CD4-positive, alpha-beta memory T cell (primary cell): ENCODE measurements around the gene CDC27. TPM values are rescaled to one million over a fixed set of nuclear protein-coding genes. Genes with fewer than 3 reads are reported as not detected.
A peak's percentile ranks its signal among the peaks of the same experiment; 100 is the strongest.

Experiments used
- CTCF ChIA-PET: fragments of 350-600 bp; sonication (Branson Sonifier 250); formaldehyde crosslinking; loops from one replicate; lab custom pipeline; 2021; ENCODE audit warnings: inconsistent platforms; ENCODE audit not compliant: partially characterized antibody; lab: Charles Lee
- POLR2A ChIA-PET: fragments of 350-600 bp; sonication (Branson Sonifier 250); formaldehyde crosslinking; loops from one replicate; lab custom pipeline; 2021; ENCODE audit not compliant: partially characterized antibody; lab: Charles Lee
- DNase-seq, 5 donors: peaks; one replicate each; pipeline versions ENCODE4 v3.0.0 to v3.0.0-alpha.2; 2020 to 2022; ENCODE audit warnings: mixed read lengths in 1 of 5
- H3K27ac ChIP-seq: one replicate; pipeline ENCODE4 v1.7.0; 2013; ENCODE audit warnings: low read depth, low read length
- H3K27me3 ChIP-seq: 2 replicates; pipeline ENCODE4 v1.7.0; 2013; ENCODE audit warnings: mild to moderate bottlenecking, low read length, moderate library complexity; ENCODE audit not compliant: insufficient read depth
- H3K36me3 ChIP-seq: 2 replicates; pipeline ENCODE4 v1.7.0; 2013; ENCODE audit warnings: mild to moderate bottlenecking, low read length, moderate library complexity; ENCODE audit not compliant: insufficient read depth
- H3K4me1 ChIP-seq: 2 replicates; pipeline ENCODE4 v1.7.0; 2013; ENCODE audit warnings: mild to moderate bottlenecking, low read length, moderate library complexity; ENCODE audit not compliant: insufficient read depth
- H3K4me3 ChIP-seq, 2 donors: one replicate each; pipeline ENCODE4 v1.7.0; 2013; ENCODE audit warnings: low read length in 2 of 2, mild to moderate bottlenecking in 1 of 2
- H3K9me3 ChIP-seq, 2 donors: one replicate each; pipeline ENCODE4 v1.7.0; 2013; ENCODE audit warnings: low read length in 2 of 2, control low read depth in 1 of 2; ENCODE audit not compliant: control insufficient read depth in 1 of 2
- H3K27ac Mint-ChIP-seq, 7 donors: one replicate each; pipeline ENCODE4 v1.8.0; 2020 to 2021; ENCODE audit warnings: mixed read lengths in 7 of 7, mild to moderate bottlenecking in 6 of 7, inconsistent platforms in 3 of 7, moderate library complexity in 3 of 7
- H3K27me3 Mint-ChIP-seq, 2 donors: one replicate each; pipeline ENCODE4 v1.8.0; 2020 to 2021; ENCODE audit warnings: mixed read lengths in 2 of 2
- H3K36me3 Mint-ChIP-seq, 2 donors: one replicate each; pipeline ENCODE4 v1.8.0; 2020 to 2021; ENCODE audit warnings: mixed read lengths in 2 of 2, inconsistent platforms in 1 of 2, mild to moderate bottlenecking in 1 of 2
- H3K4me1 Mint-ChIP-seq, 4 donors: one replicate each; pipeline ENCODE4 v1.8.0; 2020 to 2021; ENCODE audit warnings: mixed read lengths in 4 of 4, mild to moderate bottlenecking in 1 of 4
- H3K4me3 Mint-ChIP-seq, 8 donors: one replicate each; pipeline ENCODE4 v1.8.0; 2020 to 2021; ENCODE audit warnings: mixed read lengths in 8 of 8, mild to moderate bottlenecking in 7 of 8, moderate library complexity in 6 of 8, inconsistent platforms in 3 of 8
- H3K9me3 Mint-ChIP-seq, 8 donors: one replicate each; pipeline ENCODE4 v1.8.0; 2020 to 2021; ENCODE audit warnings: mixed read lengths in 8 of 8, mild to moderate bottlenecking in 5 of 8, inconsistent platforms in 3 of 8, moderate library complexity in 1 of 8
- intact Hi-C: fragments of 100-400 bp; cut with micrococcal nuclease; formaldehyde crosslinking; loops from one replicate; pipeline ENCODE4 v1.15.1; 2023
- polyA plus RNA-seq, 2 donors: library from polyadenylated mRNA; unstranded; fragments of 300-500 nt; fragmentation: Illumina TruSeq; gene quantifications; one replicate each; pipeline ENCODE4 v1.2.3, GENCODE V29; 2021
- total RNA-seq, 2 experiments: library from RNA; stranded (reverse); gene quantifications; one replicate each; pipeline ENCODE4 v1.2.3, GENCODE V29; 2021

The CDC27 gene
- total and polyA plus RNA-seq, 4 experiments from 2014 or later = 60.2 to 104 (median 68.8) TPM

DNA sequence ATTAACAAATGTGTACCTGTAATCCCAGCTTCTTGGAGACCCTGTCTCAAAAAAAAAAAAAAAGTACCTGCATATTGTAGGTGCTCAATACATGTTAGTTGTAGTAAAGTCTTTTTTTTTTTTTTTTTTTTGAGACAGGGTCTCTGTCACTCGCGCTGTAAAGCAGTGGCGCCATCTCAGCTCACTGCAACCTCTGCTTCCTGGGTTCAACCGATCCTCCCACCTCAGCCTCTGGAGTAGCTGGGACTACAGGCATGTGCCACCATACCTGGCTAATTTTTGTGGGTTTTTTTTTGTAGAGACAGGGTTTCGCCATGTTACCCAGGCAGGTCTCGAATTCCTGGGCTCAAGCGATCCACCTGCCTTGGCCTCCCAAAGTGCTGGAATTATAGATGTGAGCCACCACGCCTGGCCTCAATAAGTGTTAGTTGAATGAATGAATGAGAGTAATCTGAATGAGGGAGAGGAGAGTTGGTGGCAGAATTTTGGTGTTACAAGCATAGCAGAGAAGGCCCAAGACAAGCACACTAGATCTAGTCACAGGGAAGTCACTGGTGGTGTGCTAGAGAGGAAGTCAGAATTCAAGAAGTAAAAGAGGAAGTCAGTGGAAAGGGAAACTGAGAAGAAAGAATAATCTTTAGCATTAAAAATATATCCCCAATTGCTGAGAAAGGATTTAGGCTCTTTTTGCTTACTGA lies 10.7 kb upstream of the CDC27 start:
- Histone ChIP-seq H3K27me3 (no peaks in the 10 kb centered on the region), H3K36me3 (no peaks in the 10 kb centered on the region), H3K27ac (no peak overlapping the region), H3K4me1 (peaks cover 28% of the 10 kb centered on the region), H3K9me3 (no peaks in the 10 kb centered on the region), H3K4me3 (no peak overlapping the region)
- no peaks in the 10 kb centered on the region for H3K36me3 Mint-ChIP-seq
- peak overlapping the region in 5 of 7 donors; percentile 2 to 71 (median 42) for H3K27ac Mint-ChIP-seq
- ChIA-PET POLR2A (interaction anchor here (0.6 to 1.5 kb wide), 3 partner anchors 11 to 33 kb away, joined by 4 to 7 read pairs (median 4); partner anchors contain the start of gene CDC27), CTCF (interaction anchor here (1.0 to 1.2 kb wide), 2 partner anchors 8 to 9 kb away, joined by 3 read pairs; no protein-coding TSS in a partner anchor)
- peaks cover 0 to 1% of the 10 kb centered on the region in 2 donors for H3K27me3 Mint-ChIP-seq
- no peak for DNase-seq
- peaks cover 25 to 34% (median 27%) of the 10 kb centered on the region in 4 donors for H3K4me1 Mint-ChIP-seq
- no peaks in the 10 kb centered on the region for H3K9me3 Mint-ChIP-seq
- intact Hi-C loops = no loop called here
- H3K4me3 Mint-ChIP-seq = peak overlapping the region in 1 of 8 donors; percentile 27

DNA sequence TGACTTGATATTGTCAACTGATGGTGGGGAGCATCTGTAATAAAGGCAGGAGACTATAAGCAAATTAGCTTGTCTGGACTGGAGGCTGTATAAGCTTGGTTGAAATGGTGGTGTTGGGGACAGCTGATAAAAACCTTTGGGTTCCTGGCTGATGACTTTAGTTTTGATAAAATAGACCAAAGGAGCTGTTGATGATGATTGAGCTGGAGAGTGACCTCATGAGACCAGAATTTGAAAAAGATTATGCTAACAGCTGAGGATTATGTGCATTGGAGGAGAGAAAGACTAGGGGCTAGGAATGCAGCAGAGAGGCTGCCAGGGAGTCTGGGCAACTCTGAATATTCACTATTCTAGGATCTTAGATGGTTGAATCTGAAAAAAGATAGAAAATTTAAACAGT lies 8.7 kb upstream of the CDC27 start:
- Mint-ChIP-seq H3K27me3 (peaks cover 0 to 1% of the 10 kb centered on the region in 2 donors), H3K27ac (no peak overlapping the region), H3K36me3 (no peaks in the 10 kb centered on the region), H3K4me3 (no peak overlapping the region), H3K4me1 (peaks cover 15 to 35% (median 26%) of the 10 kb centered on the region in 4 donors), H3K9me3 (no peaks in the 10 kb centered on the region)
- CTCF ChIA-PET = no interaction called here
- Histone ChIP-seq H3K36me3 (no peaks in the 10 kb centered on the region), H3K27me3 (no peaks in the 10 kb centered on the region), H3K27ac (no peak overlapping the region), H3K9me3 (no peaks in the 10 kb centered on the region), H3K4me3 (no peak overlapping the region), H3K4me1 (peaks cover 18% of the 10 kb centered on the region)
- POLR2A ChIA-PET = interaction anchor here (1.6 kb wide), 1 partner anchor 8 kb away, joined by 6 read pairs; the partner anchor contains the start of gene CDC27
- no peak for DNase-seq
- intact Hi-C loops = no loop called here

DNA sequence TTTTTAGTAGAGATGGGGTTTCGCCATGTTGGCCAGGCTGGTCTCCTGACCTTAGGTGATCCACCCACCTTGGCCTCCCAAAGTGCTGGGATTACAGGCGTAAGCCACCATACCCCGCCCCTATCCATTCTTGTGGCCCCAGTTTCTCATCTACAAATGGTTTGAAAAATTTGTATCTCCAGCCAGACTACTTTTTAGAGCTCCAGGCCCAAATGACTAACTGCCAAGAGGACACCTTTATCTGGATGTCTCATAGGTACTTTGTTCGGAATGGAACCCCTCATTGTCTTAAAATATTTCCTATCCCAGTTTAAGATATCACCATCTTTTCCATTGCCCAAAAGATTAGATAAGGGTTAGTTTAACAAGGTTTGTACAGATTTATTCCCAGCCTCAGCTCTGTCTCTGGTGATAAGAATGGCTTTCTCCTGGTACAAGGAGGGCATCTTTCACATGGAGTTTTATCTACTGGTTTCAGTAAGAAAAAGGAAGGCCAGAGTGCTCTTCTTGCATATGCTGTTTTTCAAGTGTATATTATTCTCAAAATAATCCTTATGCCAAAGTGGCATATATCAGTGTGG lies 4.9 kb upstream of the CDC27 start:
- no peak overlapping the region for H3K4me3 Mint-ChIP-seq

DNA sequence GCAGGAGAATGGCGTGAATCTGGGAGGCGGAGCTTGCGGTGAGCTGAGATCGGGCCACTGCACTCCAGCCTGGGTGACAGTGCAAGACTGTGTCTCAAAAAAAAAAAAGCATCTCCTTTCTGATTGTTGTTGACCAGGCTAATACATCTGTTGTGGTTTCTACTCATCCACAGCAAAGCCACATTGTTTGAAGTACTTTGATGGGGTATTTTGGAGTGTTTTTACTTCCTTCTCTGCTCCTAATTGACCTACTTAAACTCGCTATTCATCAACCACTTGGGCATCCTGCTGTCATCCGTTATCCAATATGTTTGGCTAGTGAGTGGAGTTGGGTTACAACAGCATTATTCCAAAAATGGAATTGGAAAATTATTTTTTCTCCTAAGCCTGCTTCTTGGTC lies 3.5 kb upstream of the CDC27 start:
- Histone ChIP-seq H3K4me3 (no peak overlapping the region), H3K9me3 (no peaks in the 10 kb centered on the region), H3K4me1 (peaks cover 31% of the 10 kb centered on the region), H3K27ac (no peak overlapping the region), H3K27me3 (no peaks in the 10 kb centered on the region), H3K36me3 (no peaks in the 10 kb centered on the region)
- H3K27ac Mint-ChIP-seq = peak overlapping the region in 5 of 7 donors; percentile 1 to 85 (median 66)
- POLR2A ChIA-PET = interaction anchor here (0.9 to 2.4 kb wide), 2 partner anchors 13 to 38 kb away, joined by 3 to 8 read pairs; no protein-coding TSS in a partner anchor
- H3K36me3 Mint-ChIP-seq = peaks cover 0 to 4% of the 10 kb centered on the region in 2 donors
- H3K4me3 Mint-ChIP-seq = peak overlapping the region in 5 of 8 donors; percentile 14 to 71 (median 58)
- intact Hi-C loops = no loop called here
- DNase-seq = peak in 4 of 5 donors; percentile 36 to 47 (median 42)
- peaks cover 0 to 3% (median 0%) of the 10 kb centered on the region in 8 donors for H3K9me3 Mint-ChIP-seq
- CTCF ChIA-PET = interaction anchor here (1.5 kb wide), 1 partner anchor 37 kb away, joined by 3 read pairs; no protein-coding TSS in a partner anchor
- peaks cover 0 to 1% of the 10 kb centered on the region in 2 donors for H3K27me3 Mint-ChIP-seq
- H3K4me1 Mint-ChIP-seq = peaks cover 20 to 56% (median 41%) of the 10 kb centered on the region in 4 donors

More for the DNA sequence above, 4.9 kb upstream of the CDC27 start:
- ChIA-PET POLR2A (interaction anchor here (0.6 to 2.4 kb wide), 3 partner anchors 10 to 247 kb away, joined by 3 to 8 read pairs (median 3); no protein-coding TSS in a partner anchor), CTCF (interaction anchor here (1.5 kb wide), 2 partner anchors 32 to 36 kb away, joined by 3 read pairs; no protein-coding TSS in a partner anchor)
- H3K27ac Mint-ChIP-seq = peak overlapping the region in 3 of 7 donors; percentile 20 to 78 (median 24)
- Histone ChIP-seq H3K36me3 (no peaks in the 10 kb centered on the region), H3K9me3 (no peaks in the 10 kb centered on the region), H3K27me3 (no peaks in the 10 kb centered on the region), H3K27ac (no peak overlapping the region), H3K4me1 (peaks cover 23% of the 10 kb centered on the region), H3K4me3 (no peak overlapping the region)
- no peak for DNase-seq
- H3K4me1 Mint-ChIP-seq = peaks cover 17 to 44% (median 35%) of the 10 kb centered on the region in 4 donors
- peaks cover 0 to 4% of the 10 kb centered on the region in 2 donors for H3K36me3 Mint-ChIP-seq
- H3K9me3 Mint-ChIP-seq = peaks cover 0 to 3% (median 0%) of the 10 kb centered on the region in 8 donors
- peaks cover 0 to 1% of the 10 kb centered on the region in 2 donors for H3K27me3 Mint-ChIP-seq
- intact Hi-C loops = no loop called here

DNA sequence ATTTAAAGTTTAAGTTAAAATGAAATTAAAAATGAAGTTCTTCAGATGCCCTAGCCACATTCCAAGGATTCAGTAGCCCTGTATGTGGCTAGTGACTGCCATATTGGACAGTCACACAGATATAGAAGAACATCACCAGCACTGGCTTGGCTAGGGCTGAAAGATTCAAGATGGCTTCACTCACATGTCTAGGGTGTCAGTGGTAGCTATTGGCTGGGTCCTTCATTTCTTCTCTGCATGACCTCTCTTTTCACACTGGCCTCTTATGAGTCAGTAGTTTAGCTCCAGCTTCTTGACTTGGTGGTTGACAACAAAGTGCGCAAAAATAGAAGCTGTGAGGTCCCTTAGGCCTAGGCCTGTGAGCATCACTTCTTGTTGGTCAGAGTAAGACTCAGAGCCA lies 1.7 kb upstream of the CDC27 start:
- ChIA-PET POLR2A (interaction anchor here (0.6 to 8.4 kb wide), 3 partner anchors 15 to 33 kb away, joined by 3 to 98 read pairs (median 5); partner anchors contain the start of gene MYL4), CTCF (interaction anchor here (1.4 to 1.8 kb wide), 2 partner anchors 10 to 40 kb away, joined by 3 to 5 read pairs; no protein-coding TSS in a partner anchor)
- H3K27ac ChIP-seq = no peak overlapping the region
- peaks cover 4% of the 10 kb centered on the region for H3K36me3 ChIP-seq
- H3K9me3 ChIP-seq = no peaks in the 10 kb centered on the region
- no peak for DNase-seq
- H3K4me1 ChIP-seq = peaks cover 49% of the 10 kb centered on the region
- H3K27me3 ChIP-seq = no peaks in the 10 kb centered on the region
- H3K9me3 Mint-ChIP-seq = peaks cover 0 to 3% (median 0%) of the 10 kb centered on the region in 8 donors
- H3K27me3 Mint-ChIP-seq = peaks cover 0 to 1% of the 10 kb centered on the region in 2 donors
- H3K36me3 Mint-ChIP-seq = peaks cover 4 to 5% of the 10 kb centered on the region in 2 donors
- intact Hi-C loops = no loop called here
- H3K4me3 Mint-ChIP-seq = peak overlapping the region in 1 of 8 donors; percentile 14
- peaks cover 27 to 70% (median 51%) of the 10 kb centered on the region in 4 donors for H3K4me1 Mint-ChIP-seq
- H3K4me3 ChIP-seq = no peak overlapping the region
- peak overlapping the region in 4 of 7 donors; percentile 12 to 87 (median 34) for H3K27ac Mint-ChIP-seq

DNA sequence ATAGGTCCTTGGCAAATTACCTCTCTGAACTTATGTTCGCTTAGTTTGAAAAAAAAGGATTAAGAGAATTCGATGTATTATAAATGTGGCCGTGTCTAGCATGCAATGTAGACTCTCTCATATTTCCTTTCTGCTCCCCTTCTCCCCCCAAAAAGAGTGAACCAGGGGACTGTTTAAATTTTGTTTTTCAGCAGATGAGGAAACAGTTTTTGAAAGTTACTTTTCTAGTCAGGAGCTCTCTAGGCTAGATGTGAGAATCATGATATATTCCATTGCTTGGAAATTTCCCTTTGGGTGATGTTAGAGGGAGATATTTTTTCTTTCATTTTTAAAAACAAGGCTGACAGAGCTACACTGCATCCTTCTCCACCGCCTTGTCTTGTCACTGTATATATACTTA lies 1.1 kb upstream of the CDC27 start:
- ChIA-PET CTCF (interaction anchor here (1.4 to 1.8 kb wide), 2 partner anchors 10 to 40 kb away, joined by 3 to 5 read pairs; no protein-coding TSS in a partner anchor), POLR2A (interaction anchor here (0.6 to 8.4 kb wide), 7 partner anchors 8 to 33 kb away, joined by 3 to 98 read pairs (median 5); partner anchors contain the start of gene MYL4)
- Mint-ChIP-seq H3K27ac (peak overlapping the region in 4 of 7 donors; percentile 53 to 97 (median 92)), H3K27me3 (no peaks in the 10 kb centered on the region), H3K4me3 (peak overlapping the region in 4 of 8 donors; percentile 47 to 98 (median 95)), H3K4me1 (peaks cover 28 to 74% (median 53%) of the 10 kb centered on the region in 4 donors), H3K36me3 (peaks cover 4 to 8% of the 10 kb centered on the region in 2 donors), H3K9me3 (peaks cover 0 to 3% (median 0%) of the 10 kb centered on the region in 8 donors)
- Histone ChIP-seq H3K4me1 (peaks cover 54% of the 10 kb centered on the region), H3K9me3 (no peaks in the 10 kb centered on the region), H3K27ac (no peak overlapping the region), H3K27me3 (no peaks in the 10 kb centered on the region), H3K4me3 (no peak overlapping the region), H3K36me3 (peaks cover 5% of the 10 kb centered on the region)
- intact Hi-C loops = no loop called here
- DNase-seq = no peak
